Body of pancreas (tissue), 4 donors: ENCODE measurements around the gene NPEPPS.

ENCODE experiments used
- POLR2A ChIP-seq, 3 donors: fragments of 450-650 bp; IDR thresholded peaks; one replicate each; pipeline ENCODE4 v1.6.1; 2016; ENCODE audit warnings: antibody characterized with exemption in 3 of 3, mild to moderate bottlenecking in 2 of 3
- TF ChIP-seq, protein P1 (sequence below), 7 experiments: fragments of 450-650 bp in 4 of 7; fragments of 200-600 bp in 3 of 7; sonication (generic) in 3 of 7; IDR thresholded peaks; one replicate each; pipeline ENCODE4 v1.5.1; 2016 to 2019; ENCODE audit warnings: antibody characterized with exemption in 7 of 7

DNA sequence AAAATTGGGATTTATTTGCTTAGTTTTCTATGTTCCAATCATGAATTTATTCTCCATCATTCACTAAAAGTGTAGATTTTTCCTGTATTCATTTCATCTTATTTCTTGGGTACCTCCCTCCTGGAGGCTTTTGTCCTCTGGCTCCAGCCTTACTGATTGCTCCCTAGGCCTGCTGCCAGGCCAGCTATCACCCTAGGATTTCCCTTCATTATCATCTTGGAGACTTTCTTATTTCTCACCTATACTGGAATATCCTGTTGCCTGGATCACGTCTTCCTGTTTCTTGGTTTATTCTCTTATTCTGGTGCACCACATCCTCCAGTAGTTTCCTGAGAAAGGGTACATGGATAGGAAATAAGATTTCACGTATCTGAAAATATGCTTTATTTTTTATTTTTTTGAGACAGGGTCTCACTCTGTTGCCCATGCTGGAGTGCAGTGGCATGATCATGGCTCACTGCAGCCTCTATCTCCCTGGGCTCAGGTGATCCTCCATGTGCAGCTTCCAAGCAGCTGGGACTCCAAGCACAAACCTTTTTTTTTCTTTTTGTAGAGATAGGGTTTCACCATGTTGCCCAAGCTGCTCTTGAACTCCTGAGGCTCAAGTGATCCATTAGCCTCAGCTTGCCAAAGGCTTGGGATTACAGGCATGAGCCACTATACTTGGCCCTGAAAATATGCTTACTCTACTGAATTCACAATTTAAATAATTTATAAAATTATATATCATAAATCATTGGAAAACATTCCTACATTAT, 105.5 kb downstream of the NPEPPS start:
- TF ChIP-seq, protein P1, sequence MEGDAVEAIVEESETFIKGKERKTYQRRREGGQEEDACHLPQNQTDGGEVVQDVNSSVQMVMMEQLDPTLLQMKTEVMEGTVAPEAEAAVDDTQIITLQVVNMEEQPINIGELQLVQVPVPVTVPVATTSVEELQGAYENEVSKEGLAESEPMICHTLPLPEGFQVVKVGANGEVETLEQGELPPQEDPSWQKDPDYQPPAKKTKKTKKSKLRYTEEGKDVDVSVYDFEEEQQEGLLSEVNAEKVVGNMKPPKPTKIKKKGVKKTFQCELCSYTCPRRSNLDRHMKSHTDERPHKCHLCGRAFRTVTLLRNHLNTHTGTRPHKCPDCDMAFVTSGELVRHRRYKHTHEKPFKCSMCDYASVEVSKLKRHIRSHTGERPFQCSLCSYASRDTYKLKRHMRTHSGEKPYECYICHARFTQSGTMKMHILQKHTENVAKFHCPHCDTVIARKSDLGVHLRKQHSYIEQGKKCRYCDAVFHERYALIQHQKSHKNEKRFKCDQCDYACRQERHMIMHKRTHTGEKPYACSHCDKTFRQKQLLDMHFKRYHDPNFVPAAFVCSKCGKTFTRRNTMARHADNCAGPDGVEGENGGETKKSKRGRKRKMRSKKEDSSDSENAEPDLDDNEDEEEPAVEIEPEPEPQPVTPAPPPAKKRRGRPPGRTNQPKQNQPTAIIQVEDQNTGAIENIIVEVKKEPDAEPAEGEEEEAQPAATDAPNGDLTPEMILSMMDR (IDR thresholded peaks at IDR 0.05): no peak
- TF ChIP-seq POLR2A (IDR thresholded peaks at IDR 0.05): no peak
